ENCODE measurements around the gene ACOX1.

Gene ACOX1

DNA sequence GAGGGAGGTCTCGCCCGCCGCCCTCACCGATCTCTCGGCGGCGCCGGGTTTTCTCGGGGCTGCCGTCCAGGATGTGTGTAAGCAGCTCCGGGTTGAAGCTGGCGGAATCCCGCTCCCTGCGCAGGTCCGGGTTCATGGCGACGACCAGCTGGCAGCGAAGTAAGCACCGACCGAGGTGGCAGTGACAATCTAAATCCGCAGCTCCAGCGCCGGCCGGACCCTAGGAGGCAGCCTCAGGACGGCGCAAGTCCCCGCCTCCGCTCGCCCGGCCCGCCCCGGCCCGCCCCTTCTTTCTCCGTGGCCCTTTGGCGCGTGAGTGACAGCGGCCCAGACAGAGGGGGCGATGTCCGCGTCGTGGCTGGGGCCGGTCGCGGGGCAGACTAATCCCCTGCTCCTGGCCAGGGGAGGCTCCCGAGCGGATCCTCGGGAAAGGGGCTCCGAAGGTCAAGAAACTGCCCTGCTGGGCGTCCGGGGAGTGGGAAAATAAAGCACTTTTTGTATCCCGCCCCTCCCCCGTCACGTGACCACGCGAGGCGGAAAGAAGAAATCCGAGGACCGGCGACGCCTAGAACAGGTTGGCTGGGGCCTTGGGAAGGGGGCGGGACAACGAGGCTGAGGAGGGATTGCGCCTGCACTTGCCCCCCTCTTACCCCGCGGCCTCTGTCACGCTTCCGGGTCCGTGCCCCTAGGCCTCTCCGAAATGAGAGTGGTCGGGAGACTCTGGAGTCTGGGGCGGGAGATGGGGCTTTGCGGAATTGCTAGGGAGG, at the start of gene ACOX1, which contains the start of gene TEN1:
Gene ACOX1 (minus strand): TSS at position 229 of the 767 bp plus-strand sequence. CDS start 93 bp downstream, at position 136.
Gene TEN1 (plus strand): TSS at position 303 of the 767 bp plus-strand sequence. CDS start 6,953 bp downstream, outside the sequence.
- DNase-seq: peak; percentile 94

DNA sequence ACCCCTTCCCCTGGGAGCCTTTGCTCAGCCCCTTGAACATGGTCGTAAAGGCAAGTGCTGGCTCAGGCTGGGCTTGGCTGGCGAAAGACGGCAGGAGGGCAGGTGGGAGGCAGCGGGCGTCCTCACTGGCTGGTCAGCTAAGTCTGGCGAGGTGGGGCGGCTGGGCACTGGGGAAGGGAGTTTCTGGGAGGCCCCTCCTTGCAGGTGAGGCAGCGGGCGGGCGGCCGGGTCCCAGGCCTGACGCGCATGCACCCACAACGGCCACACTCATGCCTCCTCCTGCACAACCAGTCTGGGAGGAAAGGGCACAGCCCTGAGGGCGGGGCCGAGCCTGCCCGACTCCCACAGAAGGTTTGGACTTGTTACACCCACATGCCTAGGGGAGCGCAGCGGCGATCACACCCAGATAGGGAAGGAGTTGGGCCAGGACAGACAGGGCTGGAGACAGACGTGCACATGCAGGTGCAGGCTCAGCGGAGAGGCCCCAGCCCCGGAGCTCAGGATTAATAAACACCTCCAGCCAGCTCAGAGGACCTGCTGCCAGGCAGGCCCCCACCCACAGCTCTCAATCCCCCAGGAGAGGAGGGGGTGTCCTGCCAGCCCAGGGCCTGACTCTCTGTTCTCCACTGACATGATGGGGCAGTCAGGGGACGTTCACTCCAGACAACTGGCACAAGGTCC, 48.3 kb upstream of the ACOX1 start, which contains the start of gene EVPL:
Gene EVPL (minus strand): TSS at position 148 of the 681 bp plus-strand sequence. CDS start 108 bp downstream, at position 40.
- DNase-seq: no peak

- no peak for DNase-seq
These were observed 47.8 kb upstream of the ACOX1 start for GRCh38 chr17:76026714-76027158.

DNA sequence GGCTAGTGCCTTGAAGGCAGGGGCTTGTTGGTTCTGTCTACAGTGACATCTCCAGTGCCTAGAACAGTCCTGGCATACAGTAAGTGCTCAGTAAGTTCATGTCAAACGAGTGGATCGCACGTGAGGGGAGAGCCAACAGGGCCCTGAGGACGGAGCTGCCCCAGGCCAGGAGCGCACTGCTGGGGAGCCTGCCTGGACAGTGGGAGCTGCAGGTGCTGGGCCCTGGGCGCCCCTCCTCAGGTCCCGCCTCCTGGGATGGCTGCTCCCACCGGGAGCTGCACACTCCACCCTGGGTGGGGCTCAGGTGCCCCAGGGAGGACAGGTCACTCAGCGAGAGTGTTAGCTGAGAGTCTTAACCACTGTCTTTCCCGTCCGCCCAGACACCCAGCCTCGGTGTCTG, 46.3 kb upstream of the ACOX1 start:
- no peak for DNase-seq

GRCh38 chr17:76024353-76024752, 45.4 kb upstream of the ACOX1 start:
- no peak for DNase-seq

DNA sequence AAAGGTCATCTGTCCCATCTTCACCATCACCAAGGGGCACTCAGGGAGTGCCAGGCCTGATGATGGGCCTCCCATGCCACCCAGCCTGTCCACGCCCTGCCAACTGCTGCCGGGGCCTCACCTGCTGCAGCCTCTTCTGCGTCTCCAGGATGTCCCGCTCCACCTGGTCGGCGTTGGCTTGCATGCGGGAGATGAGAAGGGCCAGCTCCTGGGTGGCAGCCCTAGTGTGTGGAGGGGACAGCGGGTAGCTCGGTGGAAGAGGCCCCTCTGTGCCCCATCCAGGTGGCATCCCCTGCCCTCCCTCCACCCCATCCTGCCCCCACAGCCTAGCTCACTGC, 44.9 kb upstream of the ACOX1 start:
- no peak for DNase-seq

GRCh38 chr17:76022973-76023899, 44.3 kb upstream of the ACOX1 start:
- no peak for DNase-seq

GRCh38 chr17:76022285-76022684, 43.3 kb upstream of the ACOX1 start:
- DNase-seq: no peak

GRCh38 chr17:76019833-76020467, 41.0 kb upstream of the ACOX1 start:
- no peak for DNase-seq

GRCh38 chr17:76018801-76019200, 39.8 kb upstream of the ACOX1 start:
- no peak for DNase-seq

GRCh38 chr17:76018340-76018680, 39.3 kb upstream of the ACOX1 start:
- DNase-seq: no peak

GRCh38 chr17:76017481-76018339, 38.7 kb upstream of the ACOX1 start:
- DNase-seq: no peak

DNA sequence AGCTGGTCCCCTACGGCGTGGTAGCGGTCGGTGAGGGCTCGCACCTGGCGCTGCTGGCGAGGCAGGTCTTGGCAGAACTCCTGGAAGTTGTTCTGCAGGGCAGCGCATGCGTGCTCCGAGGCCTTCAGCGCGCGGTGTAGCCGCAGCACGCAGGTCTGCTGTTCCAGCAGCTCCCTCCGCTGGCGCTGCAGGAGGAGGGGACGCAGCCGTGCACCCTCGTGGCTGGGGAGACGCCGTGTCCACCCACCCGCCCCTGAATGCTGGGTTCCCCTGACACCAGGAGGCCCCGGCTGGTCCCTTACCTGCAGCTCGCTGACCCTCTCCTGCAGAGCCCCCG, 35.9 kb upstream of the ACOX1 start:
- no peak for DNase-seq

DNA sequence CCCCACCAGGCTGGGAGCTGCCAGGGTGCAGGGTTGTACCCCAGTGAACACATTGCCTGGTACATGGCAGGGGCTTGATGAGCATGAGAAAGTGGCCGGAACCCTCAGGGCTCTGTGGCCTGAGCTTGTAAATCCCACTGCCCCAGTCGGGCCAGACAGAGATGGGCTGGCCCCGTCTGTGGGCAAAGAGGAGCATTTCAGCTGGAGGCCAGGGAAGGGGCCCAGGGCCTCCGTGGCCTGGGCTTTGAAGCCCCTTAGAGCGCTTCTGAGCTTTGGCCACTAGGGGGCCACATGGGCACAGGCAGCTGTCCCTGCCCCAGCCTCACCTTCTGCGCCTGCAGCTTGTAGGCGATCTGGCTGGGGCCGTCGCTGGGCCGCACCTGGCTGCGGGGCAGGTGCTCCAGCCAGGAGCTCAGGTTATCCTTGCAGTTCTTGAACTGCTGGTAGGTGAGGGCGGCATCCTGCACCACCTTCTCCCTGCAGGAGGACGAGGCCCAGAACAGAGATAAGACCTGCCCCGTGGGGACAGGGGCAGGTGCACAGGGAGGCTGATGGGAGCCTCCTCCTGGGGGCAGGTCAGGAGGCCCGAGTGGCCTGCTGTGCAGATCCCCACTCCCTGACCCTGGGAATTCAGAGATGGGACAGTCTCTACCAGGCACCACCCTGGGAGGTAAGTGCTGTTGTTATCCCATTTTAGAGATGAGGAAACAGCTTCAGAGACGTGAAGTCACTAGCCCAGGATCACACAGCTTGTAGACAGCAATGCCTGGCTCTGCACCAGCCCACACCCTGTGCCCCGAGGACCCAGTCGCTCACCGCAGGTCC, 35.3 kb upstream of the ACOX1 start:
- DNase-seq: peak; percentile 60

DNA sequence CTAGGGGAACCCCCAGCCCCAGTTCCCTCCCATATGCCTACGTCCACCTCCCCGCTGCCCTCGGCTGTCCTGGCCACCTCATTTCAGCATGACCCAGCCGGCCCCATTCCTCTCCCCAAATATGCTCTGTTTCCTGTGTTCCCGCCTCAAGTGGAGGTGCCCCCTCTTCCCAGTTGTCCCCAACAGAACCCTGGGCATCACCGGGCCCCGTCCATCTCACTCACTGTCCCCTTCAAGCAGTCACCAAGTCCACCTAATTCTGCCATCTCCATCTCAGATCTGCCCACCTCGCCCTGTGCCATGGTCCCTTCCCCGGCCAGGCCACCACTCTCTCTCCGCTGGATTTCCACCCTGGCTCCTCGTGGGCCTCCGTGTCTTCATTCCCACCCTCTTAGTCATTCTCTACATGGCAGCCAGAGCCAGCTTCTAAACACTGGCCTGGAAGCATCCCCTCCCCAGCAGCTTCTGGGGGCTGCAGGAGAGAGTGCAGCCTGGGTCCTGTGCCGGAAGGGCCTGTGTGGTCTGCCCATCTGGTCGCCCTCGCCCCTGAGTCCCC, 34.5 kb upstream of the ACOX1 start:
- no peak for DNase-seq

DNA sequence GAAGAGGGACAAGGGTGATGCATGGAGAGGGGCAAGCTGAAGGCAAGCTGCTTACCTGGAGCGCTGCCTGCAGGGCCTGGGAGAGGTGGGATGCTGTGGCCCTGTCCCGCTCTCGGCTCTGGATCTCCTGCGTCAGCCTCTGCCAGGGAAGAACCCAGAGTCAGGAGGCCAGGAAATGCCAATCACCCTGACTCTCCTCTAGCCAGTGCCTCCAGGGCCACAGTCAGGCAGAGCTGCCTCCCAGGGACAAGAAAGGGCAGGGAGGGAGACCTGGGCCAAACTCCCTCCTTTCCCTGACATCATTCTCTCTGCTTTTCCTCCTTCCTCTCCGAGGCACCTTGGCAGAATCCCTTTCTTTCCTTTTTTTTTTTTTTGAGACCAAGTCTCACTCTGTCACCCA, 33.0 kb upstream of the ACOX1 start:
- DNase-seq: no peak

- DNase-seq: no peak
These were observed 31.1 kb upstream of the ACOX1 start for GRCh38 chr17:76009969-76010661.

DNA sequence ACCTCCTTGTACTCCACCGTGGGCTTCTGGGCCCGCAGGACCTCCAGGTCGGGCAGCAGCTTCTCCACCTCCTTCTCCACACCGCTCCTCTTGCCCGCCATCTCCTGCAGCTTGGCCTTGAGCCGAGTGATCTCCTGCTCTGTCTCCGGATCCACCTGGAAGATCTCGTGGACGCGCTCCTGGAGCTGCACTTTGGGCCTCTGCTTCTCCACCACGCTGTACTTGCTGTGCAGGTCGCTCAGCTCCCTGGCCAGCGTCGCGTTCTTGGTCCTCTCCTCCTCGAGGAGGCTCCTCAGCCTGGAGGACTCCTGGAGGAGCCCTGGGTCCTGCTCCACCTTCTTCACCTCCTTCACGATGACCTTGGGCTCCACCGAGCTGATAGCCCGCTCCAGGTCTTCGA, 30.5 kb upstream of the ACOX1 start:
- no peak for DNase-seq

- DNase-seq: no peak
These were observed 29.9 kb upstream of the ACOX1 start for GRCh38 chr17:76008630-76009425.
